Measurements from ENCODE around the gene HOMER3. TPM values are rescaled to one million over a fixed set of nuclear protein-coding genes. Genes with fewer than 3 reads are reported as not detected.

Gene HOMER3
- total and polyA plus RNA-seq, 10 of the 15 experiments (the other 5 are each of a cell fraction or from before 2014, with no cell fraction given) = 0.18 to 10.6 (median 0.50) TPM; not detected in 2

- no peak for TF ChIP-seq RFX5 (IDR thresholded peaks at IDR 0.05; ENCODE audit: low read depth, low read length)
These were observed 9.5 kb downstream of the HOMER3 start (continued) for GRCh38 chr19:18931316-18932162.

- H3K79me2 ChIP-seq (ENCODE audit: control insufficient read depth, insufficient read depth, low read length) = no peaks in the 10 kb centered on the region
- intact Hi-C loops (cut with micrococcal nuclease; ENCODE audit: unreplicated experiment) = no loop called here
- H2AFZ ChIP-seq (ENCODE audit: control insufficient read depth, low read depth, low read length) = no peak overlapping the region
- ChIA-PET SMC1A (ENCODE audit: uncharacterized antibody, unreplicated experiment) (no interaction called here), RAD21 (ENCODE audit: unreplicated experiment) (no interaction called here), CTCF (interaction anchor here (0.5 kb wide), 1 partner anchor 82 kb away, joined by 3 read pairs; no protein-coding TSS in a partner anchor), POLR2A (no interaction called here)
- DNase-seq (ENCODE audit: low read depth, low spot score) = no peak
- H3K9ac ChIP-seq (ENCODE audit: control insufficient read depth, insufficient read depth, low read length) = no peak overlapping the region
- in situ Hi-C loops (cut with MboI) = no loop called here
- no TSS peak for BruUV-seq (replicated peaks)
- H3K27ac ChIP-seq (ENCODE audit: control insufficient read depth, insufficient read depth) = no peak overlapping the region
- no peaks in the 10 kb centered on the region for H4K20me1 ChIP-seq (ENCODE audit: control insufficient read depth, insufficient read depth)
- no peak for FAIRE-seq
- H3K9me3 ChIP-seq (replicated peaks; ENCODE audit: control insufficient read depth, insufficient read depth, low read length) = no peaks in the 10 kb centered on the region
- H3K4me2 ChIP-seq (ENCODE audit: control insufficient read depth, insufficient read depth) = no peak overlapping the region
- TF ChIP-seq SP1 (IDR thresholded peaks at IDR 0.05; ENCODE audit: low read depth, low read length) = no peak
- peak; percentile 51 for TF ChIP-seq POLR2A (IDR thresholded peaks at IDR 0.05; ENCODE audit: low read depth, low read length)
- no peaks in the 10 kb centered on the region for H3K4me1 ChIP-seq (ENCODE audit: control insufficient read depth, insufficient read depth, low read length)
- no peak for ATAC-seq
- H3K36me3 ChIP-seq (ENCODE audit: control insufficient read depth in 2 of 2, insufficient read depth in 2 of 2, low read length in 1 of 2) = peaks cover 9 to 12% of the 10 kb centered on the region in 2 experiments; a peak in 3 of 4 replicates
- H3K4me3 ChIP-seq = no peak overlapping the region
- 80% methylated on average over 6 of the region's 25 CpGs for WGBS (ENCODE audit: insufficient coverage, insufficient replicate concordance, low lambda C conversion rate, missing lambda C conversion rate)
- no peaks in the 10 kb centered on the region for H3K27me3 ChIP-seq (replicated peaks in 1 of 2; ENCODE audit: control insufficient read depth in 2 of 2, insufficient read depth in 2 of 2, low read length in 1 of 2)
These were observed 11.7 kb downstream of the HOMER3 start for GRCh38 chr19:18929311-18929710.

GRCh38 chr19:18928018-18928805 lies 12.8 kb downstream of the HOMER3 start:
- 90% methylated on average over 24 of the region's 26 CpGs for WGBS (ENCODE audit: insufficient coverage, insufficient replicate concordance, low lambda C conversion rate, missing lambda C conversion rate)
- ChIA-PET RAD21 (ENCODE audit: unreplicated experiment) (no interaction called here), CTCF (no interaction called here)

More at GRCh38 chr19:18928018-18928805, 12.8 kb downstream of the HOMER3 start:
- TF ChIP-seq ESRRA (IDR thresholded peaks at IDR 0.05; ENCODE audit: low read length) (no peak), HCFC1 (IDR thresholded peaks at IDR 0.05; ENCODE audit: low read length) (no peak), POLR2A (IDR thresholded peaks at IDR 0.05; ENCODE audit: low read depth, low read length) (peak; percentile 6; the same call in 1 of the 2 replicates), EED (IDR thresholded peaks at IDR 0.05; ENCODE audit: low read depth) (no peak), BCLAF1 (IDR thresholded peaks at IDR 0.05) (no peak), ZBTB33 (IDR thresholded peaks at IDR 0.05) (no peak), TCF12 (IDR thresholded peaks at IDR 0.05; ENCODE audit: low read depth, low read length) (no peak)
- in situ Hi-C loops (cut with MboI) = no loop called here
- Histone ChIP-seq H3K27ac (ENCODE audit: control insufficient read depth, insufficient read depth) (no peak overlapping the region), H3K9ac (ENCODE audit: control insufficient read depth, insufficient read depth, low read length) (no peak overlapping the region), H3K27me3 (replicated peaks in 1 of 2; ENCODE audit: control insufficient read depth in 2 of 2, insufficient read depth in 2 of 2, low read length in 1 of 2) (no peaks in the 10 kb centered on the region), H3K9me3 (replicated peaks; ENCODE audit: control insufficient read depth, insufficient read depth, low read length) (no peaks in the 10 kb centered on the region), H3K36me3 (ENCODE audit: control insufficient read depth in 2 of 2, insufficient read depth in 2 of 2, low read length in 1 of 2) (peaks cover 11 to 16% of the 10 kb centered on the region in 2 experiments; a peak in 3 of 4 replicates), H3K4me3 (no peak overlapping the region), H2AFZ (ENCODE audit: control insufficient read depth, low read depth, low read length) (no peak overlapping the region), H3K79me2 (ENCODE audit: control insufficient read depth, insufficient read depth, low read length) (no peaks in the 10 kb centered on the region), H3K4me2 (ENCODE audit: control insufficient read depth, insufficient read depth) (no peak overlapping the region), H4K20me1 (ENCODE audit: control insufficient read depth, insufficient read depth) (no peaks in the 10 kb centered on the region), H3K4me1 (ENCODE audit: control insufficient read depth, insufficient read depth, low read length) (no peaks in the 10 kb centered on the region)
- TSS peak; percentile 56 for BruUV-seq (replicated peaks)
- ChIA-PET POLR2A (interaction anchor here (0.6 kb wide), 1 partner anchor 192 kb away, joined by 4 read pairs; no protein-coding TSS in a partner anchor), SMC1A (ENCODE audit: uncharacterized antibody, unreplicated experiment) (no interaction called here)
- FAIRE-seq (no peak), DNase-seq (ENCODE audit: low read depth, low spot score) (no peak), ATAC-seq (no peak)
- intact Hi-C loops (cut with micrococcal nuclease; ENCODE audit: unreplicated experiment) = no loop called here

Data from GM12878 (cell line).